Anterior cingulate cortex (tissue), 58 donors: Measurements from ENCODE around the gene AMER2.

Experiments
- DNase-seq, 58 donors: peaks; one replicate each; lab custom pipeline; 2025; lab: John Stamatoyannopoulos, UW

The AMER2 gene

GRCh38 chr13:25112695-25113255, 59.3 kb downstream of the AMER2 start:
- peak in 1 of 58 donors; percentile 15 for DNase-seq
